BLaER1 (cell line): Measurements from ENCODE around the gene NDUFV1.
"Not testable (repeated sequence)": the region's sequence is repeated elsewhere in the genome, so short reads cannot be mapped to it uniquely, and the experiment has no call there.

ENCODE experiments used
- H3K27ac ChIP-seq: shearing (Covaris generic); formaldehyde crosslinking; 2 replicates; pipeline ENCODE4 v1.8.1; 2022
- H3K27me3 ChIP-seq: shearing (Covaris generic); formaldehyde crosslinking; 2 replicates; pipeline ENCODE4 v1.8.1; 2022
- H3K36me3 ChIP-seq: shearing (Covaris generic); formaldehyde crosslinking; 2 replicates; pipeline ENCODE4 v1.8.1; 2022
- H3K4me1 ChIP-seq: shearing (Covaris generic); formaldehyde crosslinking; 2 replicates; pipeline ENCODE4 v1.8.1; 2022
- H3K4me2 ChIP-seq: shearing (Covaris generic); formaldehyde crosslinking; 2 replicates; pipeline ENCODE4 v1.8.1; 2022
- H3K4me3 ChIP-seq: shearing (Covaris generic); formaldehyde crosslinking; 2 replicates; pipeline ENCODE4 v1.8.1; 2022
- H3K9ac ChIP-seq: shearing (Covaris generic); formaldehyde crosslinking; 2 replicates; pipeline ENCODE4 v1.8.1; 2022
- H3K9me3 ChIP-seq: shearing (Covaris generic); formaldehyde crosslinking; 2 replicates; pipeline ENCODE4 v1.8.1; 2022
- H4K20me1 ChIP-seq: shearing (Covaris generic); formaldehyde crosslinking; 2 replicates; pipeline ENCODE4 v1.8.1; 2022
- Cebpa-rat ChIP-seq: shearing (Covaris generic); IDR thresholded peaks from 2 replicates; pipeline ENCODE4 v1.8.1; 2022

The NDUFV1 gene

GRCh38 chr11:67632175-67632981, 25.6 kb downstream of the NDUFV1 start:
- Histone ChIP-seq H3K9me3 (no peaks in the 10 kb centered on the region), H3K4me3 (no peak overlapping the region), H3K27ac (peak overlapping the region; percentile 22; the same call in 1 of the 2 replicates), H3K36me3 (no peaks in the 10 kb centered on the region), H3K4me1 (peaks cover 37% of the 10 kb centered on the region), H4K20me1 (no peaks in the 10 kb centered on the region), H3K4me2 (peak overlapping the region; percentile 34), H3K9ac (peak overlapping the region; percentile 41; the same call in 1 of the 2 replicates), H3K27me3 (no peaks in the 10 kb centered on the region)
- TF ChIP-seq Cebpa-rat, result no peak

GRCh38 chr11:67632982-67633755, 26.4 kb downstream of the NDUFV1 start:
- H3K4me2 ChIP-seq, result peak overlapping the region; percentile 34
- H3K36me3 ChIP-seq, result no peaks in the 10 kb centered on the region
- H3K4me1 ChIP-seq, result peaks cover 37% of the 10 kb centered on the region
- no peaks in the 10 kb centered on the region for H3K27me3 ChIP-seq
- H3K9ac ChIP-seq, result 0 out of 2 replicates have a peak overlapping the region, but pooled peaks have one; percentile 41
- peak overlapping the region; percentile 22; the same call in 1 of the 2 replicates for H3K27ac ChIP-seq
- no peak for TF ChIP-seq Cebpa-rat
- H3K4me3 ChIP-seq, result no peak overlapping the region
- no peaks in the 10 kb centered on the region for H4K20me1 ChIP-seq
- H3K9me3 ChIP-seq, result no peaks in the 10 kb centered on the region

GRCh38 chr11:67633758-67634365, 27.1 kb downstream of the NDUFV1 start:
- H3K27me3 ChIP-seq, result no peaks in the 10 kb centered on the region
- H3K36me3 ChIP-seq, result no peaks in the 10 kb centered on the region
- no peak for TF ChIP-seq Cebpa-rat
- no peak overlapping the region for H3K4me3 ChIP-seq
- H4K20me1 ChIP-seq, result no peaks in the 10 kb centered on the region
- no peaks in the 10 kb centered on the region for H3K9me3 ChIP-seq
- no peak overlapping the region for H3K9ac ChIP-seq
- no peak overlapping the region for H3K27ac ChIP-seq
- H3K4me1 ChIP-seq, result peaks cover 32% of the 10 kb centered on the region
- H3K4me2 ChIP-seq, result no peak overlapping the region

- Histone ChIP-seq H3K9me3 (no peaks in the 10 kb centered on the region), H3K4me2 (no peak overlapping the region), H3K9ac (no peak overlapping the region), H3K36me3 (no peaks in the 10 kb centered on the region), H3K4me3 (no peak overlapping the region), H3K27ac (no peak overlapping the region), H3K4me1 (peaks cover 25% of the 10 kb centered on the region), H4K20me1 (no peaks in the 10 kb centered on the region), H3K27me3 (no peaks in the 10 kb centered on the region)
- no peak for TF ChIP-seq Cebpa-rat
These were observed 27.9 kb downstream of the NDUFV1 start for GRCh38 chr11:67634366-67635230.

- Histone ChIP-seq H3K36me3 (no peaks in the 10 kb centered on the region), H3K9me3 (no peaks in the 10 kb centered on the region), H3K4me3 (no peak overlapping the region), H3K27ac (no peak overlapping the region), H3K27me3 (no peaks in the 10 kb centered on the region), H3K4me1 (peaks cover 25% of the 10 kb centered on the region), H4K20me1 (no peaks in the 10 kb centered on the region), H3K9ac (no peak overlapping the region), H3K4me2 (no peak overlapping the region)
- TF ChIP-seq Cebpa-rat, result no peak
These were observed 28.4 kb downstream of the NDUFV1 start for GRCh38 chr11:67635231-67635521.

GRCh38 chr11:67636962-67637361, 30.2 kb downstream of the NDUFV1 start:
- Histone ChIP-seq H3K36me3 (no peaks in the 10 kb centered on the region), H3K4me3 (no peak overlapping the region), H4K20me1 (no peaks in the 10 kb centered on the region), H3K4me1 (peaks cover 13% of the 10 kb centered on the region), H3K9me3 (no peaks in the 10 kb centered on the region), H3K4me2 (no peak overlapping the region), H3K9ac (no peak overlapping the region), H3K27me3 (no peaks in the 10 kb centered on the region), H3K27ac (no peak overlapping the region)
- TF ChIP-seq Cebpa-rat, result no peak

GRCh38 chr11:67637441-67637840, 30.7 kb downstream of the NDUFV1 start:
- H3K9me3 ChIP-seq, result not testable (repeated sequence)

DNA sequence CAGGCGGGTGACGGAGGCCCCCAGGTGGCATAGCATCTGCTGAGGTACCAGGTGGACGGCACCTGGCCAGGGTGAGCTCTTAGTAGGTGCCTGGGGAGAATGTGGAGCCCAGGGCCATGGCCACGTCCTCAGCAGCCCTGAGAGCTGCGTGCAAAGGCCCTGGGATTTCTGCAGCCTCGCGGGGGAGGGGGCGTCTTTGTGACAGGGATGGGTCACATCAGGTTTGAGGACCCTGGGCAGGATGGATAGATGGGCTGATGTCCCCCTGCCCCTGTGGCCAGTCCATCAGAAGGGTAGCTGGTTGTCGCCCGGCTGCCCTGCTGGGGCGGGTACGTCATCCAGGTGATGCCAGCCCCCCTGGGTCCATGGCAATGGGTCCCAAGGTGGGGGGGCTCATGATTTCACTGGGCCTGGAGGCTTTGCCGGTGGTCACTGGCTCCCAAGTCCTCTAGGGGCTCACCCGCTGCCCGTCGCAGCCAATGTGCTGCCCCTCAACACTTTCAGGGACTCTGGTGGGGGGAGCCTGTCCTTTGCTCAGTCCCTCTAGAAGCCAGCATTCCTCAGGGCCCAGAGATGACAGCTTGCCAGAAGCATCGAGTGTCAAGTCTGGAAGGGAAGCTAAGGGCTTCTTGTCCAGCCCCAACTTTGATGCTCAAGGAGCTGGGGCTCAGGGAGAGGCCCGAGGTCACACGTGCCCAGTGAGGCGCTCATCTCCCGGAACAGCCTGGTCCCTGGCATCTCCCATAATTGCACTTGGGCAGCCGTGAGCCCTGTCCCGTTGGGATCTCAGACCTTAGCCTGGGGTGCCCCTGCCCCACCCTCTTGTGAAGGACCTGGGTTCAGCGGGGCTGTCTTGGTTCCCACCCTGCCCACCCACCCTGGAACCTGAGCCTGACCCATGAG, 32.0 kb downstream of the NDUFV1 start:
- TF ChIP-seq Cebpa-rat, result no peak
- no peak overlapping the region for H3K9ac ChIP-seq
- no peaks in the 10 kb centered on the region for H3K36me3 ChIP-seq
- no peaks in the 10 kb centered on the region for H4K20me1 ChIP-seq
- no peak overlapping the region for H3K4me3 ChIP-seq
- H3K27me3 ChIP-seq, result no peaks in the 10 kb centered on the region
- 0 out of 2 replicates have a peak, but pooled peaks cover 5% of the 10 kb centered on the region for H3K4me1 ChIP-seq
- no peak overlapping the region for H3K27ac ChIP-seq
- no peak overlapping the region for H3K4me2 ChIP-seq
- H3K9me3 ChIP-seq, result peaks cover 5% of the 10 kb centered on the region; the same call in 1 of the 2 replicates

More at GRCh38 chr11:67637441-67637840, 30.7 kb downstream of the NDUFV1 start:
- H3K27me3 ChIP-seq, H3K36me3 ChIP-seq, H3K4me2 ChIP-seq, H3K9ac ChIP-seq, H3K4me3 ChIP-seq, H3K27ac ChIP-seq, H4K20me1 ChIP-seq, H3K4me1 ChIP-seq: not testable (repeated sequence)
